ENCODE data around the gene PMVK. TPM values are rescaled to one million over a fixed set of nuclear protein-coding genes. Genes with fewer than 3 reads are reported as not detected.
A peak's percentile ranks its signal among the peaks of the same experiment; 100 is the strongest.

PMVK gene
- total RNA-seq, 2 donors from 2014 or later, result 12.2 to 34.2 TPM

GRCh38 chr1:154883919-154884868 is 52.3 kb downstream of the PMVK start:
- Mint-ChIP-seq H3K27ac (no peak overlapping the region), H3K9me3 (no peaks in the 10 kb centered on the region), H3K36me3 (no peaks in the 10 kb centered on the region)
- ATAC-seq (no peak), DNase-seq (ENCODE audit: low spot score in 2 of 2) (no peak)

GRCh38 chr1:154881820-154882535 is 54.5 kb downstream of the PMVK start:
- no peak for DNase-seq (ENCODE audit: low spot score in 2 of 2)
- H3K36me3 Mint-ChIP-seq, result no peaks in the 10 kb centered on the region
- H3K9me3 Mint-ChIP-seq, result no peaks in the 10 kb centered on the region
- no peak for ATAC-seq
- H3K27ac Mint-ChIP-seq, result no peak overlapping the region

- DNase-seq (ENCODE audit: low spot score in 2 of 2) (no peak), ATAC-seq (no peak)
- Mint-ChIP-seq H3K9me3 (no peaks in the 10 kb centered on the region), H3K27ac (no peak overlapping the region), H3K36me3 (no peaks in the 10 kb centered on the region)
These were observed 55.8 kb downstream of the PMVK start for GRCh38 chr1:154880671-154881070.

GRCh38 chr1:154879038-154879421 is 57.5 kb downstream of the PMVK start:
- Mint-ChIP-seq H3K9me3 (no peaks in the 10 kb centered on the region), H3K36me3 (no peaks in the 10 kb centered on the region), H3K27ac (no peak overlapping the region)
- ATAC-seq (no peak), DNase-seq (ENCODE audit: low spot score in 2 of 2) (no peak)

- Mint-ChIP-seq H3K9me3 (no peaks in the 10 kb centered on the region), H3K27ac (no peak overlapping the region), H3K36me3 (no peaks in the 10 kb centered on the region)
- ATAC-seq (peak; percentile 94 to 95), DNase-seq (ENCODE audit: low spot score in 2 of 2) (peak; percentile 72 to 74)
These were observed 58.0 kb downstream of the PMVK start for GRCh38 chr1:154878371-154879037.

- ATAC-seq (no peak), DNase-seq (ENCODE audit: low spot score in 2 of 2) (no peak)
- Mint-ChIP-seq H3K9me3 (no peaks in the 10 kb centered on the region), H3K27ac (no peak overlapping the region), H3K36me3 (no peaks in the 10 kb centered on the region)
These were observed 59.0 kb downstream of the PMVK start for GRCh38 chr1:154877370-154877974.

GRCh38 chr1:154876842-154877369 is 59.6 kb downstream of the PMVK start:
- Mint-ChIP-seq H3K27ac (no peak overlapping the region), H3K36me3 (no peaks in the 10 kb centered on the region), H3K9me3 (no peaks in the 10 kb centered on the region)
- ATAC-seq, result no peak
- no peak for DNase-seq (ENCODE audit: low spot score in 2 of 2)

Other genes with a start within 250 kb of the PMVK start
- under 1 TPM; 0.04 to 0.32 TPM for gene KCNN3, start 66.4 kb downstream of the PMVK start, total RNA-seq
- 10 to 100 TPM; 40.9 to 41.1 TPM for gene PBXIP1, start 19.4 kb upstream of the PMVK start, total RNA-seq
- gene PYGO2, start 25.1 kb upstream of the PMVK start, total RNA-seq, result 10 to 100 TPM; 27.7 to 55.3 TPM
- 10 to 100 TPM; 50.3 to 76.2 TPM for gene SHC1, start 34.0 kb upstream of the PMVK start, total RNA-seq
- gene CKS1B, start 38.0 kb upstream of the PMVK start, total RNA-seq, result 100 to 1,000 TPM; 202 to 308 TPM
- 10 to 100 TPM; 40.8 to 41.9 TPM for gene FLAD1, start 46.6 kb upstream of the PMVK start, total RNA-seq
- under 1 TPM; 0.66 to 0.68 TPM for gene LENEP, start 56.9 kb upstream of the PMVK start, total RNA-seq
- 100 to 1,000 TPM in 1 of 2 donors, 10 to 100 TPM in 1; 97.4 to 184 TPM for gene ZBTB7B, start 66.1 kb upstream of the PMVK start, total RNA-seq
- 1 to 10 TPM; 1.5 to 1.8 TPM for gene DCST2, start 97.1 kb upstream of the PMVK start, total RNA-seq
- under 1 TPM in 1 of 2 donors, not detected in 1; 0.34 TPM for gene DCST1, start 97.1 kb upstream of the PMVK start, total RNA-seq
- gene ADAM15, start 114.6 kb upstream of the PMVK start, total RNA-seq, result 10 to 100 TPM; 49.9 to 52.8 TPM
- gene EFNA4, start 127.0 kb upstream of the PMVK start, total RNA-seq, result 1 to 10 TPM; 5.7 to 9.5 TPM
- gene EFNA3, start 142.1 kb upstream of the PMVK start, total RNA-seq, result 10 to 100 TPM in 1 of 2 donors, 1 to 10 TPM in 1; 1.7 to 12.6 TPM
- gene EFNA1, start 191.2 kb upstream of the PMVK start, total RNA-seq, result 1 to 10 TPM in 1 of 2 donors, under 1 TPM in 1; 0.68 to 1.6 TPM
- gene SLC50A1, start 199.1 kb upstream of the PMVK start, total RNA-seq, result 10 to 100 TPM; 47.4 to 49.4 TPM
- 10 to 100 TPM; 26.4 to 40.8 TPM for gene DPM3, start 203.8 kb upstream of the PMVK start, total RNA-seq
- gene KRTCAP2, start 236.6 kb upstream of the PMVK start, total RNA-seq, result 100 to 1,000 TPM; 106 to 162 TPM
- 10 to 100 TPM in 1 of 2 donors, 1 to 10 TPM in 1; 6.8 to 15.2 TPM for gene TRIM46, start 237.1 kb upstream of the PMVK start, total RNA-seq

All from activated naive CD4-positive, alpha-beta T cell treated with anti-CD3 and anti-CD28 coated beads, Interleukin-2, amount 50 U/mL, for 72 hours (primary cell).